Activated CD4-positive, alpha-beta T cell treated with anti-CD3 and anti-CD28 coated beads, Interleukin-2, Interleukin-4, amounts not matched to agents 100 ng/mL and 50 ng/mL, durations not matched to agents 16 hours and 8 hours (primary cell): Measurements from ENCODE around the gene POLR2L.

Experiments used
- DNase-seq: peaks from one replicate; pipeline ENCODE4 v3.0.0-alpha.2; 2020; ENCODE audit warnings: low spot score

POLR2L gene

GRCh38 chr11:838441-839279, 3.7 kb downstream of the POLR2L start:
- DNase-seq = no peak

GRCh38 chr11:837990-838307, 4.4 kb downstream of the POLR2L start:
- no peak for DNase-seq

GRCh38 chr11:837189-837989, 4.9 kb downstream of the POLR2L start:
- no peak for DNase-seq

GRCh38 chr11:836700-837099, 5.6 kb downstream of the POLR2L start:
- DNase-seq = no peak

GRCh38 chr11:836274-836673, 6.1 kb downstream of the POLR2L start:
- no peak for DNase-seq

GRCh38 chr11:834371-835316, 7.7 kb downstream of the POLR2L start:
- DNase-seq = no peak

GRCh38 chr11:833849-834311, 8.4 kb downstream of the POLR2L start:
- DNase-seq = no peak

- no peak for DNase-seq
These were observed 9.1 kb downstream of the POLR2L start for GRCh38 chr11:833114-833791.

GRCh38 chr11:832529-833113, 9.7 kb downstream of the POLR2L start, which contains the start of gene CD151:
TSS of gene CD151 (plus strand) at chr11:832952. CDS start at chr11:836070, 3,118 bp downstream.
- no peak for DNase-seq

GRCh38 chr11:831961-832528, 10.3 kb downstream of the POLR2L start:
- no peak for DNase-seq

- no peak for DNase-seq
These were observed 11.0 kb downstream of the POLR2L start for GRCh38 chr11:831118-831864.

- DNase-seq = no peak
These were observed 11.8 kb downstream of the POLR2L start for GRCh38 chr11:830295-831117.

- DNase-seq = no peak
These were observed 12.5 kb downstream of the POLR2L start for GRCh38 chr11:829847-830294.

- no peak for DNase-seq
These were observed 13.0 kb downstream of the POLR2L start for GRCh38 chr11:829176-829846.

GRCh38 chr11:828506-829175, 13.7 kb downstream of the POLR2L start:
- DNase-seq = no peak

- DNase-seq = no peak
These were observed 14.5 kb downstream of the POLR2L start, which contains the start of gene CRACR2B for GRCh38 chr11:827897-828192. TSS of gene CRACR2B (plus strand) at chr11:827919. CDS start at chr11:828608, 689 bp downstream.

- no peak for DNase-seq
These were observed 15.0 kb downstream of the POLR2L start for GRCh38 chr11:827146-827896.
